Ishikawa (cell line): ENCODE data around the gene PAH.

Experiments
- CEBPB ChIP-seq: IDR thresholded peaks from 2 replicates; pipeline ENCODE4 v1.6.1; 2012
- CREB1 ChIP-seq: IDR thresholded peaks from 2 replicates; pipeline ENCODE4 v1.6.1; 2012; ENCODE audit warnings: low read depth
- EGR1 ChIP-seq: IDR thresholded peaks from 2 replicates; pipeline ENCODE4 v1.6.1; 2012
- EP300 ChIP-seq: IDR thresholded peaks from 2 replicates; pipeline ENCODE4 v1.6.1; 2012; ENCODE audit warnings: borderline replicate concordance
- FOXM1 ChIP-seq: IDR thresholded peaks from 2 replicates; pipeline ENCODE4 v1.6.1; 2012; ENCODE audit warnings: low read depth, borderline replicate concordance
- MAX ChIP-seq: IDR thresholded peaks from 2 replicates; pipeline ENCODE4 v1.6.1; 2012
- NFIC ChIP-seq: IDR thresholded peaks from 2 replicates; pipeline ENCODE4 v1.6.1; 2012
- RAD21 ChIP-seq: IDR thresholded peaks from 2 replicates; pipeline ENCODE4 v1.6.1; 2012; ENCODE audit warnings: low read depth
- TAF1 ChIP-seq: IDR thresholded peaks from 2 replicates; pipeline ENCODE4 v1.6.1; 2012; ENCODE audit warnings: low read depth, mild to moderate bottlenecking
- TCF12 ChIP-seq: IDR thresholded peaks from 2 replicates; pipeline ENCODE4 v1.6.1; 2012; ENCODE audit warnings: low read depth
- TEAD4 ChIP-seq: IDR thresholded peaks from 2 replicates; pipeline ENCODE4 v1.6.1; 2012
- YY1 ChIP-seq: IDR thresholded peaks from 2 replicates; pipeline ENCODE4 v1.6.1; 2012; ENCODE audit warnings: low read depth
- ZBTB7A ChIP-seq: IDR thresholded peaks from 2 replicates; pipeline ENCODE4 v1.6.1; 2012; ENCODE audit warnings: low read depth
- TF ChIP-seq, protein P1 (sequence below): IDR thresholded peaks from 2 replicates; pipeline ENCODE4 v1.6.1; 2012; ENCODE audit warnings: low read depth, mild to moderate bottlenecking
- TF ChIP-seq, protein P2 (sequence below): IDR thresholded peaks from 2 replicates; pipeline ENCODE4 v1.6.1; 2012

The PAH gene

DNA sequence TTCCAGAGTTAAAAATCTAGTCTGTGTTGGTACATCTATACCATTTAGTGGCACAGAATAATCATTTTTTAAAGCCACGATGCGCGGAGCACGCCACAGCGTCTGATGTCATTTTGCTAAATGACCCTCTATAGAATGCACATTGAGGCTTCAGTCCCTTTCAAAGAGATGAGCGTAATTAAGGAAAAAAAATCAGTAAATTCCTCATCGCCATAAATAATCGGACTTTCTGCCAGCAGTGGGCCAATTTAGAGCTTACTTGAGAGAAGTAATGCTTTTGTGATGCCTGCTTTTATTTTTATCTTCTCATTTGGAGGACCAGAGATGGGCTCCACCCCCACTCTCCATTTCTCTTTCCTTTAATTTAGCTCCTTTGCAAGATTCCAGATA lies 44.4 kb upstream of the PAH start:
- no peak for TF ChIP-seq ZBTB7A
- TF ChIP-seq CREB1 = no peak
- no peak for TF ChIP-seq MAX
- TF ChIP-seq EGR1 = no peak
- TF ChIP-seq RAD21 = no peak
- no peak for TF ChIP-seq EP300
- no peak for TF ChIP-seq TCF12
- no peak for TF ChIP-seq YY1
- no peak for TF ChIP-seq NFIC
- TF ChIP-seq, protein P1, sequence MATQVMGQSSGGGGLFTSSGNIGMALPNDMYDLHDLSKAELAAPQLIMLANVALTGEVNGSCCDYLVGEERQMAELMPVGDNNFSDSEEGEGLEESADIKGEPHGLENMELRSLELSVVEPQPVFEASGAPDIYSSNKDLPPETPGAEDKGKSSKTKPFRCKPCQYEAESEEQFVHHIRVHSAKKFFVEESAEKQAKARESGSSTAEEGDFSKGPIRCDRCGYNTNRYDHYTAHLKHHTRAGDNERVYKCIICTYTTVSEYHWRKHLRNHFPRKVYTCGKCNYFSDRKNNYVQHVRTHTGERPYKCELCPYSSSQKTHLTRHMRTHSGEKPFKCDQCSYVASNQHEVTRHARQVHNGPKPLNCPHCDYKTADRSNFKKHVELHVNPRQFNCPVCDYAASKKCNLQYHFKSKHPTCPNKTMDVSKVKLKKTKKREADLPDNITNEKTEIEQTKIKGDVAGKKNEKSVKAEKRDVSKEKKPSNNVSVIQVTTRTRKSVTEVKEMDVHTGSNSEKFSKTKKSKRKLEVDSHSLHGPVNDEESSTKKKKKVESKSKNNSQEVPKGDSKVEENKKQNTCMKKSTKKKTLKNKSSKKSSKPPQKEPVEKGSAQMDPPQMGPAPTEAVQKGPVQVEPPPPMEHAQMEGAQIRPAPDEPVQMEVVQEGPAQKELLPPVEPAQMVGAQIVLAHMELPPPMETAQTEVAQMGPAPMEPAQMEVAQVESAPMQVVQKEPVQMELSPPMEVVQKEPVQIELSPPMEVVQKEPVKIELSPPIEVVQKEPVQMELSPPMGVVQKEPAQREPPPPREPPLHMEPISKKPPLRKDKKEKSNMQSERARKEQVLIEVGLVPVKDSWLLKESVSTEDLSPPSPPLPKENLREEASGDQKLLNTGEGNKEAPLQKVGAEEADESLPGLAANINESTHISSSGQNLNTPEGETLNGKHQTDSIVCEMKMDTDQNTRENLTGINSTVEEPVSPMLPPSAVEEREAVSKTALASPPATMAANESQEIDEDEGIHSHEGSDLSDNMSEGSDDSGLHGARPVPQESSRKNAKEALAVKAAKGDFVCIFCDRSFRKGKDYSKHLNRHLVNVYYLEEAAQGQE = no peak

- TF ChIP-seq CREB1 (no peak), YY1 (no peak), RAD21 (no peak), EP300 (no peak), TCF12 (no peak)
- TF ChIP-seq, protein P1 = no peak
These were observed 43.9 kb upstream of the PAH start for GRCh38 chr12:102960766-102961465.

GRCh38 chr12:102959391-102959790 lies 42.3 kb upstream of the PAH start:
- no peak for TF ChIP-seq TCF12
- no peak for TF ChIP-seq TEAD4
- TF ChIP-seq CEBPB = no peak
- TF ChIP-seq ZBTB7A = no peak
- TF ChIP-seq NFIC = no peak
- TF ChIP-seq MAX = no peak
- no peak for TF ChIP-seq RAD21
- no peak for TF ChIP-seq FOXM1
- TF ChIP-seq EP300 = no peak
- TF ChIP-seq EGR1 = no peak
- no peak for TF ChIP-seq CREB1
- TF ChIP-seq YY1 = no peak
- TF ChIP-seq, protein P1 = no peak
- TF ChIP-seq, protein P2, sequence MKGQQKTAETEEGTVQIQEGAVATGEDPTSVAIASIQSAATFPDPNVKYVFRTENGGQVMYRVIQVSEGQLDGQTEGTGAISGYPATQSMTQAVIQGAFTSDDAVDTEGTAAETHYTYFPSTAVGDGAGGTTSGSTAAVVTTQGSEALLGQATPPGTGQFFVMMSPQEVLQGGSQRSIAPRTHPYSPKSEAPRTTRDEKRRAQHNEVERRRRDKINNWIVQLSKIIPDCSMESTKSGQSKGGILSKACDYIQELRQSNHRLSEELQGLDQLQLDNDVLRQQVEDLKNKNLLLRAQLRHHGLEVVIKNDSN = no peak
- TF ChIP-seq TAF1 = no peak

GRCh38 chr12:102958830-102959176 lies 41.8 kb upstream of the PAH start:
- TF ChIP-seq RAD21 (no peak), MAX (no peak), EGR1 (no peak), YY1 (no peak), ZBTB7A (no peak), CREB1 (no peak), TAF1 (no peak), FOXM1 (no peak), CEBPB (no peak), NFIC (no peak), TEAD4 (no peak), TCF12 (no peak), EP300 (no peak)
- TF ChIP-seq, protein P1 = no peak
- TF ChIP-seq, protein P2 = no peak
